Epidermal melanocyte (primary cell): ENCODE results near the gene SNCAIP.

Experiments
- DNase-seq: peaks from one replicate; pipeline ENCODE4 v3.0.0; 2011; ENCODE audit warnings: low spot score; ENCODE audit not compliant: insufficient read length

SNCAIP gene

GRCh38 chr5:122423221-122423620 lies 111.2 kb downstream of the SNCAIP start:
- DNase-seq = no peak

- no peak for DNase-seq
Measured at GRCh38 chr5:122424132-122424531, 112.1 kb downstream of the SNCAIP start.

- no peak for DNase-seq
Measured at GRCh38 chr5:122426301-122426700, 114.3 kb downstream of the SNCAIP start.

- no peak for DNase-seq
Measured at GRCh38 chr5:122427621-122428020, 115.6 kb downstream of the SNCAIP start.

GRCh38 chr5:122429545-122430318 lies 117.7 kb downstream of the SNCAIP start:
- DNase-seq = no peak

GRCh38 chr5:122430319-122430586 lies 118.2 kb downstream of the SNCAIP start:
- no peak for DNase-seq

- DNase-seq = no peak
Measured at GRCh38 chr5:122431298-122431697, 119.3 kb downstream of the SNCAIP start.

GRCh38 chr5:122434205-122434970 lies 122.4 kb downstream of the SNCAIP start:
- no peak for DNase-seq

- no peak for DNase-seq
Measured at GRCh38 chr5:122435234-122435633, 123.2 kb downstream of the SNCAIP start.

- no peak for DNase-seq
Measured at GRCh38 chr5:122435761-122436160, 123.7 kb downstream of the SNCAIP start.

- DNase-seq = no peak
Measured at GRCh38 chr5:122436615-122437014, 124.6 kb downstream of the SNCAIP start.

GRCh38 chr5:122439645-122440044 lies 127.6 kb downstream of the SNCAIP start:
- DNase-seq = no peak

GRCh38 chr5:122442938-122443337 lies 130.9 kb downstream of the SNCAIP start:
- no peak for DNase-seq

GRCh38 chr5:122444411-122444810 lies 132.4 kb downstream of the SNCAIP start:
- no peak for DNase-seq

GRCh38 chr5:122445070-122445469 lies 133.0 kb downstream of the SNCAIP start:
- no peak for DNase-seq

- no peak for DNase-seq
Measured at GRCh38 chr5:122447072-122447471, 135.0 kb downstream of the SNCAIP start.

GRCh38 chr5:122447879-122448278 lies 135.8 kb downstream of the SNCAIP start:
- DNase-seq = no peak

- DNase-seq = no peak
Measured at GRCh38 chr5:122454541-122454940, 142.5 kb downstream of the SNCAIP start.

- no peak for DNase-seq
Measured at GRCh38 chr5:122455939-122456338, 143.9 kb downstream of the SNCAIP start.

GRCh38 chr5:122457178-122457826 lies 145.3 kb downstream of the SNCAIP start:
- DNase-seq = no peak

GRCh38 chr5:122458278-122458872 lies 146.3 kb downstream of the SNCAIP start:
- DNase-seq = no peak

- no peak for DNase-seq
Measured at GRCh38 chr5:122462486-122462885, 150.4 kb downstream of the SNCAIP start.
